HepG2 (cell line): Measurements from ENCODE around the gene SERPINB6. TPM values are rescaled to one million over a fixed set of nuclear protein-coding genes. Genes with fewer than 3 reads are reported as not detected.

Experiments
- BCL3 ChIP-seq: sonication (generic); formaldehyde crosslinking; IDR thresholded peaks from 2 replicates; pipeline ENCODE4 v1.5.1; 2020; ENCODE audit warnings: mild to moderate bottlenecking, missing genetic modification reagents, moderate library complexity
- CAMTA2 ChIP-seq: sonication (generic); formaldehyde crosslinking; IDR thresholded peaks from 2 replicates; pipeline ENCODE4 v1.4.0; 2020; ENCODE audit warnings: mild to moderate bottlenecking, missing genetic modification reagents, borderline replicate concordance
- MTA3 ChIP-seq: sonication (generic); formaldehyde crosslinking; IDR thresholded peaks from 2 replicates; pipeline ENCODE4 v1.4.0; 2020; ENCODE audit warnings: missing genetic modification reagents
- MTF1 ChIP-seq: sonication (generic); formaldehyde crosslinking; IDR thresholded peaks from 2 replicates; pipeline ENCODE4 v1.5.0; 2020; ENCODE audit warnings: missing genetic modification reagents
- NR3C1 ChIP-seq: sonication (generic); formaldehyde crosslinking; IDR thresholded peaks from 2 replicates; pipeline ENCODE4 v1.4.0; 2020; ENCODE audit warnings: missing genetic modification reagents
- PBX2 ChIP-seq: IDR thresholded peaks from 2 replicates; pipeline ENCODE4 v1.6.1; 2016; ENCODE audit warnings: control low read depth
- SALL2 ChIP-seq: sonication (generic); formaldehyde crosslinking; IDR thresholded peaks from 2 replicates; pipeline ENCODE4 v1.8.1; 2023; ENCODE audit warnings: mild to moderate bottlenecking, missing genetic modification reagents, inconsistent platforms
- SOX6 ChIP-seq, 2 experiments: fragments of 450-650 bp in 1 of 2; sonication (generic) in 1 of 2; formaldehyde crosslinking in 1 of 2; IDR thresholded peaks; 2 replicates each; pipeline versions ENCODE4 v1.4.0 to v1.6.1; 2017 to 2020; ENCODE audit warnings: antibody characterized with exemption in 1 of 2, mild to moderate bottlenecking in 1 of 2, missing genetic modification reagents in 1 of 2
- TRIM24 ChIP-seq: sonication (generic); formaldehyde crosslinking; IDR thresholded peaks from 2 replicates; pipeline ENCODE4 v1.8.0; 2022; ENCODE audit warnings: mild to moderate bottlenecking, missing genetic modification reagents
- XRCC5 ChIP-seq: fragments of 200-400 bp; formaldehyde crosslinking; optimal IDR thresholded peaks from 2 replicates; pipeline ENCODE3; 2017; ENCODE audit warnings: mild to moderate bottlenecking, low read length
- YY1 ChIP-seq: IDR thresholded peaks from 2 replicates; pipeline ENCODE4 v1.6.1; 2011; ENCODE audit warnings: low read length, low read depth, moderate library complexity, mild to moderate bottlenecking; ENCODE audit not compliant: insufficient read depth, insufficient replicate concordance
- ZBTB43 ChIP-seq: sonication (generic); formaldehyde crosslinking; conservative IDR thresholded peaks from 2 replicates; pipeline ENCODE4 v1.4.0; 2020; ENCODE audit warnings: missing genetic modification reagents
- ZNF225 ChIP-seq: sonication (generic); formaldehyde crosslinking; IDR thresholded peaks from 2 replicates; pipeline ENCODE4 v1.4.0; 2020; ENCODE audit warnings: mild to moderate bottlenecking, missing genetic modification reagents
- ZNF232 ChIP-seq: sonication (generic); formaldehyde crosslinking; IDR thresholded peaks from 2 replicates; pipeline ENCODE4 v1.4.0; 2020; ENCODE audit warnings: missing genetic modification reagents, borderline replicate concordance
- ZNF331 ChIP-seq: sonication (generic); formaldehyde crosslinking; IDR thresholded peaks from 2 replicates; pipeline ENCODE4 v1.4.0; 2020; ENCODE audit warnings: missing genetic modification reagents
- ZNF510 ChIP-seq: sonication (generic); formaldehyde crosslinking; IDR thresholded peaks from 2 replicates; pipeline ENCODE4 v1.4.0; 2020; ENCODE audit warnings: low read depth, mild to moderate bottlenecking, missing genetic modification reagents
- ZNF703 ChIP-seq: sonication (generic); formaldehyde crosslinking; IDR thresholded peaks from 2 replicates; pipeline ENCODE4 v1.5.1; 2020; ENCODE audit warnings: missing genetic modification reagents, mild to moderate bottlenecking, moderate library complexity, borderline replicate concordance
- polyA plus RNA-seq, 8 experiments: library from polyadenylated mRNA; depleted of rRNA in 3 of 8; stranded (reverse) in 7 of 8; unstranded in 1 of 8; fragments of >200 nt; fragmentation: Illumina TruSeq in 4 of 8; extraction: Trizol in 4 of 8; gene quantifications; 2 replicates each; pipeline versions ENCODE4 v1.2.1 to v1.2.3, GENCODE V29; 2011 to 2016; ENCODE audit warnings: low read depth in 4 of 8, missing spikeins in 1 of 8, mixed read lengths in 1 of 8; ENCODE audit not compliant: insufficient read depth in 1 of 8
- total RNA-seq, 5 experiments: library from RNA; depleted of rRNA; stranded (reverse); fragments of >200 nt; fragmentation: Illumina TruSeq; extraction: Trizol; gene quantifications; 2 replicates each; pipeline ENCODE4 v1.2.3, GENCODE V29; 2016; ENCODE audit warnings: low read depth in 1 of 5
- TF ChIP-seq, protein P1 (sequence below): sonication (generic); formaldehyde crosslinking; conservative IDR thresholded peaks from 2 replicates; pipeline ENCODE4 v1.8.1; 2023; ENCODE audit warnings: missing genetic modification reagents
- TF ChIP-seq, protein P2 (sequence below): fragments of 450-650 bp; IDR thresholded peaks from 2 replicates; pipeline ENCODE4 v1.6.1; 2017
- TF ChIP-seq, protein P3 (sequence below): sonication (generic); formaldehyde crosslinking; IDR thresholded peaks from 2 replicates; pipeline ENCODE4 v1.5.1; 2020; ENCODE audit warnings: missing genetic modification reagents, mild to moderate bottlenecking, borderline replicate concordance
- TF ChIP-seq, protein P4 (sequence below): sonication (generic); formaldehyde crosslinking; IDR thresholded peaks from 2 replicates; pipeline ENCODE4 v1.5.0; 2020; ENCODE audit warnings: missing genetic modification reagents, mild to moderate bottlenecking, borderline replicate concordance

The SERPINB6 gene
- total and polyA plus RNA-seq, 2 of the 13 experiments (the other 11 are each of a cell fraction or from before 2014, with no cell fraction given) = 38.2 to 61.3 TPM

- TF ChIP-seq ZBTB43 (CRISPR knock-in tag) (0 out of 2 replicates have a peak, but pooled peaks have one; percentile 44), SALL2 (no peak), ZNF331 (peak; percentile 71), ZNF225 (CRISPR knock-in tag) (no peak; the same call in 1 of the 2 replicates), CAMTA2 (CRISPR knock-in tag) (no peak), ZNF510 (CRISPR knock-in tag) (no peak), MTF1 (no peak), PBX2 (CRISPR knock-in tag) (no peak), SOX6 (IDR thresholded peaks at IDR 0.05) (no peak), SOX6 (CRISPR knock-in tag; IDR thresholded peaks at IDR 0.05) (peak; percentile 33; the same call in 1 of the 2 replicates), YY1 (no peak), MTA3 (CRISPR knock-in tag) (no peak), NR3C1 (CRISPR knock-in tag) (no peak), XRCC5 (peak; percentile 69), ZNF703 (CRISPR knock-in tag) (no peak), BCL3 (CRISPR knock-in tag) (no peak), TRIM24 (no peak), ZNF232 (CRISPR knock-in tag) (peak; percentile 68; the same call in 1 of the 2 replicates)
- TF ChIP-seq, protein P1, sequence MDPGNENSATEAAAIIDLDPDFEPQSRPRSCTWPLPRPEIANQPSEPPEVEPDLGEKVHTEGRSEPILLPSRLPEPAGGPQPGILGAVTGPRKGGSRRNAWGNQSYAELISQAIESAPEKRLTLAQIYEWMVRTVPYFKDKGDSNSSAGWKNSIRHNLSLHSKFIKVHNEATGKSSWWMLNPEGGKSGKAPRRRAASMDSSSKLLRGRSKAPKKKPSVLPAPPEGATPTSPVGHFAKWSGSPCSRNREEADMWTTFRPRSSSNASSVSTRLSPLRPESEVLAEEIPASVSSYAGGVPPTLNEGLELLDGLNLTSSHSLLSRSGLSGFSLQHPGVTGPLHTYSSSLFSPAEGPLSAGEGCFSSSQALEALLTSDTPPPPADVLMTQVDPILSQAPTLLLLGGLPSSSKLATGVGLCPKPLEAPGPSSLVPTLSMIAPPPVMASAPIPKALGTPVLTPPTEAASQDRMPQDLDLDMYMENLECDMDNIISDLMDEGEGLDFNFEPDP (CRISPR knock-in tag) = 0 out of 2 replicates have a peak, but pooled peaks have one; percentile 5
- TF ChIP-seq, protein P2, sequence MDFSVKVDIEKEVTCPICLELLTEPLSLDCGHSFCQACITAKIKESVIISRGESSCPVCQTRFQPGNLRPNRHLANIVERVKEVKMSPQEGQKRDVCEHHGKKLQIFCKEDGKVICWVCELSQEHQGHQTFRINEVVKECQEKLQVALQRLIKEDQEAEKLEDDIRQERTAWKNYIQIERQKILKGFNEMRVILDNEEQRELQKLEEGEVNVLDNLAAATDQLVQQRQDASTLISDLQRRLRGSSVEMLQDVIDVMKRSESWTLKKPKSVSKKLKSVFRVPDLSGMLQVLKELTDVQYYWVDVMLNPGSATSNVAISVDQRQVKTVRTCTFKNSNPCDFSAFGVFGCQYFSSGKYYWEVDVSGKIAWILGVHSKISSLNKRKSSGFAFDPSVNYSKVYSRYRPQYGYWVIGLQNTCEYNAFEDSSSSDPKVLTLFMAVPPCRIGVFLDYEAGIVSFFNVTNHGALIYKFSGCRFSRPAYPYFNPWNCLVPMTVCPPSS = no peak
- TF ChIP-seq, protein P3, sequence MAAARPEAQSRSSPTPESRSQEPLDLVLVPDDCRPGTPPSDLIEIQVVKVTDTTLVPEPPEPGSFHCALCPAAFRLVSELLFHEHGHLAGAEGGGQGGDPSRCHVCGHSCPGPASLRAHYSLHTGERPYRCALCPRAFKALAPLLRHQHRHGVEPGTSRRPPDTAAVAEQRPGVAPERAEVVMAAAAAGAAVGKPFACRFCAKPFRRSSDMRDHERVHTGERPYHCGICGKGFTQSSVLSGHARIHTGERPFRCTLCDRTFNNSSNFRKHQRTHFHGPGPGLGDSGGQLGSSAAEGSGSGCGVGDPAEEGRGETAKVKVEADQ (CRISPR knock-in tag) = 0 out of 2 replicates have a peak, but pooled peaks have one; percentile 21
- TF ChIP-seq, protein P4, sequence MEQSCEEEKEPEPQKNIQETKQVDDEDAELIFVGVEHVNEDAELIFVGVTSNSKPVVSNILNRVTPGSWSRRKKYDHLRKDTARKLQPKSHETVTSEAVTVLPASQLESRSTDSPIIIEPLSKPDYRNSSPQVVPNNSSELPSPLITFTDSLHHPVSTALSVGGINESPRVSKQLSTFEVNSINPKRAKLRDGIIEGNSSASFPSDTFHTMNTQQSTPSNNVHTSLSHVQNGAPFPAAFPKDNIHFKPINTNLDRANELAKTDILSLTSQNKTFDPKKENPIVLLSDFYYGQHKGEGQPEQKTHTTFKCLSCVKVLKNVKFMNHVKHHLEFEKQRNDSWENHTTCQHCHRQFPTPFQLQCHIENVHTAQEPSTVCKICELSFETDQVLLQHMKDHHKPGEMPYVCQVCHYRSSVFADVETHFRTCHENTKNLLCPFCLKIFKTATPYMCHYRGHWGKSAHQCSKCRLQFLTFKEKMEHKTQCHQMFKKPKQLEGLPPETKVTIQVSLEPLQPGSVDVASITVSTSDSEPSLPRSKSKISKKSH (CRISPR knock-in tag) = no peak
Measured at GRCh38 chr6:2938632-2939083, 32.7 kb downstream of the SERPINB6 start (continued).
